SIG-M5 (cell line): Measurements from ENCODE around the gene CHTOP.
"Not testable (repeated sequence)": the region's sequence is repeated elsewhere in the genome, so short reads cannot be mapped to it uniquely, and the experiment has no call there.

Experiments
- DNase-seq: peaks from one replicate; lab custom pipeline; 2025; lab: John Stamatoyannopoulos, UW

Gene CHTOP

DNA sequence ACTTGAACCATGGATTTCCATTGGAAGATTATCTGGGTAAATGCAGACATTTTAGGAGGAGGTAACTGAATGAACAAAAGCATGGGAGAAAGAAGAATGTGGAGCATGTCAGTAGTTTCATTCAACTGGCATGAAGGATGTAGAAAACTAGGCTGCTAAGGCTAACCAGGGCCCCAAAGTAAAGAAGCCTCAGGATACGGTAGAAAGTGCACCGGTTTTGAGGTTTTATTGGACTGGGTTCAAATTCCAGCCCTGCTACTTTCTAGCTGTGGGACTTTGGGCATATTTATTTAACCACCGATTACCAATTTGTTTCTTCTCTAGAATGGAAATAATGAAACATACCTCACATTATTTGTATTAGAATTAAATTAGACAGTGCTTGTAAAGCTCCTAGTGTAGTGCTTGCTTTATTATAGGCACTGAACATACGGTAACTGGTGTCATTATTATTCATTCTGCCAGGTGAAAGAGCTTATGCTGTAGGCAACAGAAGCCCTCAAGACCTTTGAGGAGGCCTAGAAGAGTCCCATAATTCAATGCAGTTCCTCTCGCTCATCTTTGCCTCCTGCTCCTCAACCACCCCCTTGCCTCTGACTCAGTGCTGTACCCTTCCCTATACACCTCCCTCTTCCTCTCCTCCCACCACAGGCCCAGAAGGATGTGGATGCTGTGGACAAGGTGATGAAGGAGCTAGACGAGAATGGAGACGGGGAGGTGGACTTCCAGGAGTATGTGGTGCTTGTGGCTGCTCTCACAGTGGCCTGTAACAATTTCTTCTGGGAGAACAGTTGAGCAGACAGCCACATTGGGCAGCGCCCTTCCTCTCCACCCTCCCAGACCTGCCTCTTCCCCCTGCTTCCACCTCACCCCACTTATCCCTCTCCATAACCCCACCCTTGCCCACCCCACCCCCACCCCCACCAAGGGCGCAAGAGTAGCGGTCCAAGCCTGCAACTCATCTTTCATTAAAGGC is 2.5 kb upstream of the CHTOP start:
- DNase-seq, result no peak

DNA sequence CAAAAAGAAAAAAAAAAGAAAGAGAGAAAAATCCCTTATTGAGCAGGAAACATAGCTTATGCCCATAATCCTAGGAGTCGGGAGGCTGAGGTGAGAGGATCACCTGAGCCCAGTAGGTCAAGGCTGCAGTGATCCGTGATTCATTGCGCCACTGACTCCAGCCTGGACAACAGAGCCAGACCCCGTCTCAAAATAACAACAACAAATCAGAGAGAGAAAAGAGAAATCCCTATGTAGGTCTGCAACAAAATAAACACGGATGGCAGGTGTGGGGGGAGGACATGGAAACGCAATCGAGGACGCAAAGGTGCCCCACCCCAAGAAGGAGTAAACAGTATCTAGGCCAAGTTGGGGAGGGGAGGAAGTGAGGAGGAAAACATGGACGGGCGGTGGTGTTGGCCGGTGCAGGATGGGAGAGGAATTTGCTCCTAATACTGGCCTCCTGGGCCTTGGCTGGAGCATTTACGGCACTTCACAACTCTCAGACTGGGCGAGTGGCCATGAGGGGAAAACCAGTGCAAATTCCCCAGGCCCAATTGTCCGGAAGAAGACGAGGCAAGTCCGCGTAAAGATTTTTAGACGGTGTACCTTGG is 609 bp upstream of the CHTOP start:
- no peak for DNase-seq

GRCh38 chr1:153635872-153636271 is 2.0 kb downstream of the CHTOP start:
- no peak for DNase-seq

DNA sequence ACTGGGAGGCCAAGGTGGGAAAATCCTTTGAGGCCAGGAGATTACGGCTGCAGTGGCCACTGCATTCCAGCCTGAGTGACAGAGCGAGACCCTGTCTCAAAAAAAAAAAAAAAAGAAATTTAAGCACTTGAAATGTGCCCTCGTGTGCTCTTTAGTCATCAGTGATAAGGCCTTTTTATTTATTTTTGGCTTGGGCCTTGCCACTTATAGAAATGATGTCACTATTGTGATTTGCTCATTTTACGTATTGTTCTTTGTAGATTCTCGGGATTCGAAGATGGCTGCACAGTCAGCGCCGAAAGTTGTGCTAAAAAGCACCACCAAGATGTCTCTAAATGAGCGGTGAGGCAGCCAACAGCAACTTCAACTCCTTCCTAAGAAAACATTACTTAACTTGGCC is 2.4 kb downstream of the CHTOP start:
- no peak for DNase-seq

DNA sequence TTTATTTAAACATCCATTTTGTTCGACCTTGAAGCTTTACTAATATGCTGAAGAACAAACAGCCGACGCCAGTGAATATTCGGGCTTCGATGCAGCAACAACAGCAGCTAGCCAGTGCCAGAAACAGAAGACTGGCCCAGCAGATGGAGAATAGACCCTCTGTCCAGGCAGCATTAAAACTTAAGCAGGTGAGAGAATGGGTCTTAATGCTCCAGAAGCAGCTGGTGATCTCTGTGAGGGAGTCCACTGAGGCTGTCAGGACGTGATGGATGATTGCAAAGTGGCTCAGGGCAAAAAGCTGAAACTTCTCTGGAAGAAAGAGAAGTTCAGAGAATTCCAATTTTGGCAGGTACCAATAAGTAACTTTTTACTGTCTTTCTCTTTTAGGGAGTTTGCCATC is 4.4 kb downstream of the CHTOP start:
- DNase-seq, result no peak

- DNase-seq, result no peak
These were observed 5.4 kb downstream of the CHTOP start for GRCh38 chr1:153639280-153639679.

DNA sequence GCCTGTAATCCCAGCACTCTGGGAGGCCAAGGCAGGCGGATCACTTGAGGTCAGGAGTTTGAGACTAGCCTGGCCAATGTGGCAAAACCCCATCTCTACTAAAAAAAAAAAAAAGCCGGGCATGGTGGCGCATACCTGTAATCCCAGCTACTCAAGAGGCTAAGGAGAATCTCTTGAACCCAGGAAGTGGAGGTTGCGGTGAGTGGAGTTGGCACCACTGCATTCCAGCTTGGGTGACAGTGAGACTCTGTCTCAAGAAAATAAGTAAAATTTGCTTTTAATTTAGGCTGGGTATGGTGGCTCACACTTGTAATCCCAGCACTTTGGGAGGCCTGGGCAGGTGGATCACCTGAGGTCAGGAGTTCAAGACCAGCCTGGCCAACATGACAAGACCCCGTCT is 6.3 kb downstream of the CHTOP start:
- not testable (repeated sequence) for DNase-seq

DNA sequence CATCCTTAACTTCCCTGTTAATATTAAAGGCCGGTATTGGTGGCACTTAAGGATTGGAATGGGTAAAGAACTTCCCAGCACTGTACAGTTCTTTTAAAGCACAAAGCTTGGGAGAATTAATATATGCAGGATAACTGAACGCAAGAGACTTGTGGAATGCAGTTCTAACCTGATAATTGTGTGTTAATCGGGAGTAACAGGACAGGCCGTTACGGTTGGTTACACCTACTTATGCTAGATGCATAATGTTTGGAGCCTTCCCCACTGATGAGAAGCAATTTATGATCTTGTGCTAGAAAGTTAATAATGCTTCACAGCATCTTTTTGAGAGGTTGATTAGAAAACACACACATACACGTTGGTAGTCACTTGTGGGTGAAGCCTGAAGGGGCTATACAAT is 7.0 kb downstream of the CHTOP start:
- DNase-seq, result no peak

GRCh38 chr1:153642161-153642560 is 8.3 kb downstream of the CHTOP start:
- DNase-seq, result no peak

DNA sequence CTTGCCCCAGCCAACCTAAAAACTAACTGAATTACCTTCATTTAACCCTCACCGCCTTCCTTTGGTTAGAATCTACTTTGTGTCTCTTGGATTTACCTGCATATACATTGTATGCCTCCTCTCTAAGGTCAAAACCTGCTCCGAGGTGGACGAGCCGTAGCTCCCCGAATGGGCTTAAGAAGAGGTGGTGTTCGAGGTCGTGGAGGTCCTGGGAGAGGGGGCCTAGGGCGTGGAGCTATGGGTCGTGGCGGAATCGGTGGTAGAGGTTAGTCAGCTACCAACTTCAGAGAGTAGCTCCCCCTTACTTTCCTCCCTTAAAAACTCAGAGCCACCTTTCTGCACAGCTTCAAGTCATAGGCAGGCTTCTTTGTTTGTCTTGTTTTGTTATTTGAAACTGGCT is 9.2 kb downstream of the CHTOP start:
- no peak for DNase-seq

DNA sequence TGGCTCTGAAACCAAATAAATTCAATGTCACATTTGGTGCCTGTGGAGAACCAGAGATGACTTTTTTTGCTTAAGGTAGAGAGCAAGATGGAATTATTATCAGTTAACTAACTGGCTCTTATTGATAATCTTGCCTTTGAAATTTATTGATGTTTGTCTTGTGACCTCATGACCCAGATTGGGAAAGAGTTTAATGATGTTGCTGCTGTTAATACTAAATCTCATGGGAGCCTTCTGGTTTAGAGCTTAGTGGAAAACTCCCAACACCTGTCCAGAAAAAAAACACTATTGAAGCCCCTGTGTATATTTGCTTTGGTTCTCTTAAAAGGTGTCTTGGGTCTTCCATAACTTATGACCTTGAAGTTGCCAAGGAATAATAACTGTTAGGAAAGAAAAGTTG is 9.9 kb downstream of the CHTOP start:
- DNase-seq, result no peak

DNA sequence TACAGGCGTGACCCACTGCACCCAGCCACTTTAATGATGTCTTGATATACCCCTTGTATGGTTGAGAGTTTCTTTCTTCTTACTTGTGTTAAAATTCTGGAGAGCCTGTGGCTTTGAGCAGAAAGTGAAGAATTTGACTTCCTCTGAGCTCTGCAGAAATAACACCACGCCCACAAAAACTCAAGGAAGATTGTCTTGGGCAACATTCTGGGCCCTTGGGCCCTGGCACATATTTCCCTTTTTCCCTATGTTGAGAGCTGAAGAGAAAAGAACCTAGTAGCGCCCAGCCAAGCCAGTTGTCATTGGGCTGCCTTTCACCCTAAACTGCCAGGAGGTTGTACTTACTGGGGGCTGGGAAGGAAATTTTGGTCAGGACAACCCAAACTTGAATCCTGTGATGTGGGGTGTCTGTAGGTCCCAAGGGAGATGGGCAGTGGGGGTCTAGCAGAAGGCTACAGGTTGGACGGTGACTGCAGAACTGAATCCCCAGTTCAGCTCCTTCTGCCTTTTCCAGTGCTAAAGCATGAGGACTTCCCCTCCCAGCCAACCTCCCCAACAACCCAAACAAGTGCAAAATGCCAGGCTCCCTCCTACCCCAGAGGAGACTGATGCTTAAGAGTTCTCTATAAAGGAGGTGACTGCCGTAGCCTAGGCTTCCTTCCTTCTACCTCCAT is 12.9 kb downstream of the CHTOP start:
- DNase-seq, result no peak

GRCh38 chr1:153647346-153647714 is 13.5 kb downstream of the CHTOP start:
- DNase-seq, result no peak

GRCh38 chr1:153648000-153648643 is 14.3 kb downstream of the CHTOP start:
- no peak for DNase-seq

DNA sequence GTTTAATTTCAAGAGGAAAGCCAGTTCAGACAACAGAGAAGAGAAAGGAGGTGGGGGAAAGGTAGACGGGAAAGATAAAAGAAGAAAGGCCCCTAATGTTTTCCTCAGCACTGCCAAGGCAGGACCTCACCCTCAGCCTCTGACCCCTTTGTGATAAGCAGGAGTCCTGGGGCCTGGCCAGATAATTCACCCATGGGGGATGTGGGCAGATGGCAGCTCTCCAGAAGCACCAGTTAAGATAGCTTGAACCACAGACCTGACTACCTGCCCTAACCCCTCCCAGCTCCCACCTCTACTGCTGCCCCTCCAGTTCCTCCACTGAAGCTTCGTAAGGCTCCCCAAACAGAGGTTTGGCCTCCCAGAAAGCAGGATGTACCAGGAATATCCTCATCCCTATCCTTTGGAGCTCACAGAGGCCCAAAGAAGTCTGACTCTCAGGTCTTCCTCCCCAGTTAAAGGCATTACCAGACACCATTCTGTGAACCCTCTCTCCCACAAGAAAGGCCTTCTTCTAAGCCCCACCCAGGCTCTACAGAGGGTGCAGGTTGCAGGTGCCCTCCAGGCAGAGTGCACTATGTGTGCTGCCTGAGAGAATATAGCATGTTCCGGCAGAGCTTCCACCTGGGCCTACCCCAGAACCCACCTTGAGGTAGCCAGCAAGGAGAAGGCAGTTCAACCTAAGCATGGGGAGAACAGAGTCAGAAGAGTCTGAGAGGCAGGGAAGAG is 15.4 kb downstream of the CHTOP start:
- no peak for DNase-seq

GRCh38 chr1:153649863-153650235 is 16.0 kb downstream of the CHTOP start:
- DNase-seq, result no peak

- no peak for DNase-seq
These were observed 17.9 kb downstream of the CHTOP start for GRCh38 chr1:153651771-153652170.

- no peak for DNase-seq
These were observed 19.1 kb downstream of the CHTOP start for GRCh38 chr1:153652805-153653500.

DNA sequence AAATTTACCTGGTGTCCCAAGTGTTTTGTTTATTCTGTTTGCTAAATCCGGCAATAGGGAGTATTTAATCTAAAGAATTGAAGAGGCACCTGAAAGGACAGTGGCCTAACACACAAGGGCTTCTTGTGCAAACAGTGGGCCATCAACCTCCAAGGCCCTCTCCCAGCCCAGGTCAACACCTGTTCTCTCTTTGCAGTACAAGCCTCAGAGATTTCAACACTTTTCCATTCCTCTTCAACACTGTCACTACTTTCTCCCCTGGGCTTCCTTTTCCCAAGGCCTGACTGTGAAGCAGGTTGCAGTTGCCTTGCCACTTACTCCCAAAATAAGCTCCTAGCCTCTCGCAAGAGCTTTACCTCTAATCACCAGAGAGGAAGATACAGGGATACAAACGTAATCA is 21.5 kb downstream of the CHTOP start:
- no peak for DNase-seq

DNA sequence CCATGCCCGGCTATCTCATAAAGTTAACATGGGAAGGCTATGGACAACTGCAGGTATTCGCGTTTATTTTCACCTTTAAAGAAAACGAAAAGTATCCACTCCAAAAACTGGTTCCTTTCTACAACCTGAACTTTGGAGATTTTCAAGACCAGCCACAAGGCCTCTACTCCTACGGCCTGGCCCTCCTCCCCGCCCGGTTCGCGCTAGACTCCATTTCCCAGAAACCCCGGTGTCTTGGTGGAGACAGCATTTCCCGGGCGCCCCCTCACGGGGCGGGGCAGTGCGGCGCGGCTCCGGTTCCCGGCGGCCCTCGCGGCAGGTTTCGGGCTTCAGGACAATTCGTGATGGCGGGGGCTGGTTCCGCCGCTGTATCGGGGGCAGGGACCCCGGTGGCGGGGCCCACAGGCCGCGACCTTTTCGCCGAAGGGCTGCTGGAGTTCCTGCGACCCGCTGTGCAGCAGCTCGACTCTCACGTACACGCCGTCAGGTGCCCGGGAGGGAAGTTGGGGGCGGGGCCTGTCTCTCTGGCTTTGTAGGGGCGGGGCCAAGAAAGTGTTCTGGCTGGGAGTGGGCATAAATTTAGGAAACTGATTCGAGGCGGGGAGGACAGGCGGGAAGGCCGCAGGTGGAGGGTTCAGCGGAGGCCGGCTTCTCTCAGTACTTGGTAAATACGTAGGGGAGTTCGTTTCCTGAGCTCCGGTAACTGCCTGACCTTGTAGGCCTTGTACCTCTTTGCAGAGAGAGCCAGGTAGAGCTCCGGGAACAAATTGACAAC is 24.7 kb downstream of the CHTOP start, which contains the start of gene SNAPIN:
Gene SNAPIN, plus strand, starts transcription at position 304 of the 775 bp plus-strand sequence. Its CDS starts 41 bp downstream, at position 345.
- DNase-seq, result peak; percentile 41
